GM18873 (cell line): ENCODE measurements around the gene ADIPOR2.

Experiments
- ATAC-seq: cut with Tn5 transposase; IDR thresholded peaks from one replicate; pipeline ENCODE4 v1.9.1; 2021; ENCODE audit warnings: mild to moderate bottlenecking, moderate library complexity, moderate number of reproducible peaks; ENCODE audit not compliant: unreplicated experiment, low FRiP score

ADIPOR2 gene

GRCh38 chr12:1767407-1768090 lies 76.7 kb downstream of the ADIPOR2 start:
- no peak for ATAC-seq

GRCh38 chr12:1768615-1769014 lies 77.7 kb downstream of the ADIPOR2 start:
- ATAC-seq = no peak

GRCh38 chr12:1769809-1770494 lies 79.1 kb downstream of the ADIPOR2 start:
- ATAC-seq = no peak

GRCh38 chr12:1773937-1774655 lies 83.2 kb downstream of the ADIPOR2 start:
- ATAC-seq = no peak

- ATAC-seq = no peak
Measured at GRCh38 chr12:1776170-1776921, 85.5 kb downstream of the ADIPOR2 start.

GRCh38 chr12:1777798-1778197 lies 86.9 kb downstream of the ADIPOR2 start:
- ATAC-seq = no peak

GRCh38 chr12:1778911-1779310 lies 88.0 kb downstream of the ADIPOR2 start:
- ATAC-seq = no peak

- no peak for ATAC-seq
Measured at GRCh38 chr12:1779783-1780182, 88.9 kb downstream of the ADIPOR2 start.

GRCh38 chr12:1781772-1782171 lies 90.9 kb downstream of the ADIPOR2 start:
- no peak for ATAC-seq

- no peak for ATAC-seq
Measured at GRCh38 chr12:1782215-1782614, 91.3 kb downstream of the ADIPOR2 start.

- no peak for ATAC-seq
Measured at GRCh38 chr12:1787714-1788113, 96.8 kb downstream of the ADIPOR2 start.

GRCh38 chr12:1790444-1790843 lies 99.6 kb downstream of the ADIPOR2 start:
- ATAC-seq = no peak

GRCh38 chr12:1791104-1791841 lies 100.4 kb downstream of the ADIPOR2 start:
- no peak for ATAC-seq

- ATAC-seq = no peak
Measured at GRCh38 chr12:1792406-1792805, 101.5 kb downstream of the ADIPOR2 start.

GRCh38 chr12:1793426-1794210 lies 102.7 kb downstream of the ADIPOR2 start:
- no peak for ATAC-seq

- ATAC-seq = no peak
Measured at GRCh38 chr12:1794440-1795090, 103.7 kb downstream of the ADIPOR2 start.

GRCh38 chr12:1795221-1795784 lies 104.4 kb downstream of the ADIPOR2 start:
- ATAC-seq = no peak

- peak; percentile 63 for ATAC-seq
Measured at GRCh38 chr12:1795785-1796514, 105.1 kb downstream of the ADIPOR2 start.
